Endometrial microvascular endothelial cells (primary cell): ENCODE results near the gene GHRH. TPM values are rescaled to one million over a fixed set of nuclear protein-coding genes. Genes with fewer than 3 reads are reported as not detected.

Experiments used
- in situ Hi-C: cut with HindIII; loops from 2 replicates; pipeline ENCODE4 v1.10.0; 2017; ENCODE audit warnings: low sequenced_read_pairs, low pct_unique_long_range_greater_than_20kb; ENCODE audit errors: inconsistent ontology term
- total RNA-seq: library from RNA; depleted of rRNA; stranded (reverse); fragments of >200 nt; gene quantifications from one replicate; pipeline ENCODE4 v1.2.3, GENCODE V29; 2015; ENCODE audit errors: inconsistent ontology term

Gene GHRH
- total RNA-seq, 1 donor from 2014 or later: not detected

DNA sequence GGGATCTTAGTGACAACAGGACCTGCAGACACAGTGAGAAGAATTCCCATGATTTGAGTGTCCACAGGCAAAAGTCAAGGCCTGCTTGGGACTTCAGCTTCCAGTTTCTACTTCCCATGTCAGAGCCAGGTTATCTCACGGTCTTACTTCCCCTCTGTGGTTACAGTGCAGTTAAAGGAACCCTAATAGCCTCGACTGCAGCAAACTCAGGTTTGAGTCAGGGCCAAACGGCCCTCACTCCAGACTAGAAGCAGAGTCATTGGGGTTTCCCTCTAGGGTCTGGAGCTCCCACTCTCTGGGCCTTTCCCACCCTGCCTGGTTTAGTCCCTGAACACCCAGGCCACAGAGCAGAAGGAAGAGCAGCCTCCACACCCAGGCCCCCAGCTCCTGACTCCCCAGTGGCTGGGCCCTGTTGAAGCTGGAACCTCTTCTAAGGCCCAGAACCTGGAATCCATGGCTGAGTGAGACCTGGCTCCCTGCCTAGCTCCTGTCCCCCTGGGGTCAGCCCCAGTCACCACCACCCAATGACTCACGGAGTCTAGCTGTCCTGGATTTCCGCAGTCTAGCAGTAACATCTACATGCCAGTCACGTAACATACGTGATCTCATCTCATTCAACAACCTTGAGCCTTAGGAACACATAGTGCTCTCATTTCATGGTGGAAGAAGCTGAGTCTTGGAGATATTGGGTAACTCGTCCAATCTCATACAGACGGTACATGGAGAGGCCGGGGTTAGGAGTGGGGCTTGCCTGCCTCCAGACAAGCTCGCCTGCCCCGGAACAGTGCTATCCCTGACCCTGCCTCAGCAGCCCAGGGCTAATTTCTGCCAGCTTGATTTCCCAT is 9.2 kb upstream of the GHRH start:
- in situ Hi-C loops: loop anchor here (25.0 kb wide), 1 partner anchor 242 kb away; the partner anchor contains the start of gene NNAT

DNA sequence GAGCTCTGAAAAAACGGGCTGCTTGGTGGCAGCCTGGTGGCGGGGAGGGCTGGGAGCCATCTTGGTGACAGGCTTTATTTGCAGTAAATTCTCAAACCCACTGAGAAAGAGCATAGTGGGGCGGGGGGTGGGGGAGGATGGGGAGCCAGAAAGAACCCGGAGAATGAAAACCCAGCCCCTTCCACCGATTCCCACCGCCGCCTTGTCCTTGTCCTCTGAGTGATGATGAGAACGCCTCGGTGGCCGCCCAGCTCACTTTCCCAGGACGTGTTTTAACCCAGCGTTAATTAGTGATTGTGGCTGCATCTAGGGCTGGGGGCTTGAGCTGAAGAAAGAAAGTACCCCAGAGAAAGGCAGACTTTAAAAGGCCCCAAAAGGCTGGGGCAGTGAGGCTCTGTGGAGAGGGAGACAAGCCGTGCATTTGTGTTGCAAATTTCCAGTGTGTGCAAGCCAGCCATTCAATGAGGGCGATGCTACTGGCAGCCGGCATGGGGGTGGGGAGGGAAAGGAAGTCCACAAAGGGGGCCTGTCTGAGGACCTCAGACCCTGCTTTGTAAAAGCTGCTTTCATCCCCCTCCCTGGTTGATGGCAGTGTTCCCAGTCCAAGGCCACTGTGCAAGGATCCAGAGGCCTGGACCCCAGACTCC is 6.2 kb upstream of the GHRH start:
- in situ Hi-C loops: loop anchor here (25.0 kb wide), 1 partner anchor 245 kb away; the partner anchor contains the start of gene NNAT

DNA sequence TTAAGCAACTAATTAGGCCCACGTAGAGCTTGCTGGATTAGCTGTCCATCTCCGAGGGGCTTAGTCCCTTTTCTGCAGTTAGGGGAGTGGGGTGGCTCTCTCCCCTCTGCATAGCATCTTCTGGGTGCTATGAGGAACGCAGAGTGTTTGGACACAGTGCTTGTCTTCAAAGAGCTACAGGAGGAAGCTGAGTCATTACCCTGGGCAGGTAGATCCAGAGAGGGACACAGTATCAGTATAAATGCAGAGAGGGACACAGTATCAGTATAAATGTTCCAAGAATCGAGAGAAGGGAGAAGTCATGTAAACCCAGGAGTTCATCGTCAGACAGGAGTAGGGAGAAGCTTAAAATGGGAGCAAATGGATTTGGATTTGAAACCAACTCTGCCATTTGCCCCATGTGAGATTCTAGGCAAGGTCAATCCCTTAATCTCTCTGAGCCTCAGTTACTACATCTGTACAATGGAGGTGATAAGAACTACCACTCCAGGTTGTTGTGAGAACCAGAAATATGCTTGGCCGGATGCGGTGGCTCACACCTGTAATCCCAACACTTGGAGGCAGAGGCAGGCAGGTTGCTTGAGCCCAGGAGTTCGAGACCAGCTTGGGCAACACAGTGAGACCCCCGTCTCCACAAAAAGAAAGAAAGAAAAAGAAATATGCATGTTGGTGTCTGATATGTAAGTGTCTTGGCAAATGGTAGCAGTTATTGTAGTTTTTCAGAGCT is 5.5 kb upstream of the GHRH start:
- in situ Hi-C loops: loop anchor here (25.0 kb wide), 1 partner anchor 245 kb away; the partner anchor contains the start of gene NNAT

DNA sequence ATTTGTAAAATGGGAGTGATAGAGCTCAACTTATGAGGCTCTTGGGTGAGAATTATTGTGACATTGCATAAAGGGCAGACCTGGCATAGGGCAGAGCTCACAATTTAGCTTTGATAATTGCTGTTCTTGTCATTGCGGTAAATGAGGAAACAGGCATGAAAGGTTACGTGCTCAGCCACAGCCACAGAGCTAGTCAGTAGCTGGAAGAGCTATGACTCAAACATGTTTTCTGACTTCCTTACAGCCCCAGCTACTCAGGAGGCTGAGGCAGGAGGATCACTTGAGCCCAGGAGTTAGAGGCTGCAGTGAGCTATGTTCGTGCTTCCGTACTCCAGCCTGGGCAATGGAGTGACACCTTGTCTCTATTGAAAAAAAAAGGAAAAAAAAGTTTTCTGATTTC is 3.5 kb upstream of the GHRH start:
- in situ Hi-C loops: loop anchor here (25.0 kb wide), 1 partner anchor 247 kb away; the partner anchor contains the start of gene NNAT

DNA sequence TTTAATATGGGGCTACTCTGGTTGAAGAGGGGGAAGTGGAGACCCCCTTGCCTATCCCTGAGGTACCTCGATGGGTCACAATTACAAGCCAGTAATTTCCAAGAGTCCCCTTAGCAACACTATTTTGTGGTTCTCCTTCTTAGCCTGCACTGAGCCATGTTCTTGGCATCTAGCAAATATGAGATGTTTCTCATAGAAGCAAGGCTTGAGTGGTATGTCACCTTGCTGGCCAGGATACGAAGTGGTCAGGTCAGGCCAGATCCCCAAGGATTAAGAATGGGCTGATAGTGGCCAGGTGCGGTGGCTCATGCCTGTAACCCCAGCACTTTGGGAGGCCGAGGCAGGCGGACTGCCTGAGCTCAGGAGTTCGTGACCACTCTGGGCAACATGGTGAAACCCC is 2.1 kb upstream of the GHRH start:
- in situ Hi-C loops: loop anchor here (25.0 kb wide), 1 partner anchor 249 kb away; the partner anchor contains the start of gene NNAT

- in situ Hi-C loops: loop anchor here (25.0 kb wide), 1 partner anchor 250 kb away; the partner anchor contains the start of gene NNAT
These were observed 891 bp upstream of the GHRH start for GRCh38 chr20:37262505-37262904.

- in situ Hi-C loops: loop anchor here (25.0 kb wide), 1 partner anchor 251 kb away; the partner anchor contains the start of gene NNAT
These were observed 691 bp downstream of the GHRH start for GRCh38 chr20:37260923-37261322.

DNA sequence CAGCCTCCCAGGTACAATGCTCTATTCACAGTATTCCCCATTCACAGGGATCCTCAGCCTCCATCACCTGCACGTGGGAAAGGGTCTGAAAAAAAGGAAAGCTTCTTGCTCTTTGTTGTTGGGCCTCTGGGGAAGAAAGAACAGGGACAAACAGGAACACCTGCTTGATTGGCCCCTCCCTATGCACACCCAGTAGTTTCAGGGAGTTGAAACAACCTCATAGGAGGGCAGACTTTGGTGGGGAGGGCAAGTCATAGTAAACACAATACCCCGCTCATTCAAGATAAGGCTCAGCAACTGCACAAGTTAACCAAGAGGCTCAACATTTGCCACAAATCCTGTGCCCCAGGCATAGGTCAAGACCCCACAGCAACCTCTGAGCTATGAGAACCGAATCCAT is 1.7 kb downstream of the GHRH start:
- in situ Hi-C loops: loop anchor here (25.0 kb wide), 1 partner anchor 252 kb away; the partner anchor contains the start of gene NNAT

DNA sequence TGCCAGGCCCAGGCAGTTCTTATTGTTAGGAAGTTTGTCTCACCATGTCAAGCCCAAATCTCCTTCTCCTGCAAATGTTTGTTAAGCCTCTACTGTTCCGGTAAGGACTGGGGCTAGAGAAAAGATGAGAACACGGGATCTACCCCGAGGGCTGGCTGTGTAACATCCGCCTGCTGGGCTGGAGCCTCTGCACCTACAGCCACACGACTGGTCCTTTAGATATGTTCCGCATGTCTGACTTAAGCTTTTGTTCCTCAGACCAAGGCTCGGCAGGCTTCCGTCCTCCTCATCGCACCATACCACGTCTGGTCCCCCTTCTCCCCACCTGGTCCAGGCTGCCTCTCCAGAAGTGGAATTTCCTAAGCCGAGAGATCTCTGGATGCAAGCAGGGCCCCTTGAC is 2.6 kb downstream of the GHRH start:
- in situ Hi-C loops: loop anchor here (25.0 kb wide), 1 partner anchor 253 kb away; the partner anchor contains the start of gene NNAT

GRCh38 chr20:37257988-37258387 is 3.6 kb downstream of the GHRH start:
- in situ Hi-C loops: loop anchor here (25.0 kb wide), 1 partner anchor 254 kb away; the partner anchor contains the start of gene NNAT

- in situ Hi-C loops: loop anchor here (25.0 kb wide), 1 partner anchor 255 kb away; the partner anchor contains the start of gene NNAT
These were observed 4.1 kb downstream of the GHRH start for GRCh38 chr20:37257530-37257929.

DNA sequence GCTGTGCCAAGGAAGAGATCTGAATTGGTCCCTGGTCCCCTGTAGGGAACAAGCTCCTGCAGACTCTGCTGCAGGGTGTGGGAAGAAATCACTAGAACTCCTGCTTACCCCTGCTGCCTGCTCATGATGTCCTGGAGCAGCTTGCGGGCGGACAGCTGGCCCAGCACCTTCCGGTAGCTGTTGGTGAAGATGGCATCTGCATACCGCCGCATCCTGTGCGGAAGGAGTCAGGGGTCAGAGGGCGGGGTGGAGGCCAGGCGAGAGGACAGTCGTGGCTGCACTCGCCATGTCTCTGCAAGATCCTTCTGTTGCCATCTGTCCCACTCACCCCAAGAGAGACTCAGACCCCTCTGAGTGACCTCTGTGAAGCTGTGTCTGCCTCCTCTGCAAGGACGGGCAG is 5.3 kb downstream of the GHRH start:
- in situ Hi-C loops: loop anchor here (25.0 kb wide), 1 partner anchor 256 kb away; the partner anchor contains the start of gene NNAT

DNA sequence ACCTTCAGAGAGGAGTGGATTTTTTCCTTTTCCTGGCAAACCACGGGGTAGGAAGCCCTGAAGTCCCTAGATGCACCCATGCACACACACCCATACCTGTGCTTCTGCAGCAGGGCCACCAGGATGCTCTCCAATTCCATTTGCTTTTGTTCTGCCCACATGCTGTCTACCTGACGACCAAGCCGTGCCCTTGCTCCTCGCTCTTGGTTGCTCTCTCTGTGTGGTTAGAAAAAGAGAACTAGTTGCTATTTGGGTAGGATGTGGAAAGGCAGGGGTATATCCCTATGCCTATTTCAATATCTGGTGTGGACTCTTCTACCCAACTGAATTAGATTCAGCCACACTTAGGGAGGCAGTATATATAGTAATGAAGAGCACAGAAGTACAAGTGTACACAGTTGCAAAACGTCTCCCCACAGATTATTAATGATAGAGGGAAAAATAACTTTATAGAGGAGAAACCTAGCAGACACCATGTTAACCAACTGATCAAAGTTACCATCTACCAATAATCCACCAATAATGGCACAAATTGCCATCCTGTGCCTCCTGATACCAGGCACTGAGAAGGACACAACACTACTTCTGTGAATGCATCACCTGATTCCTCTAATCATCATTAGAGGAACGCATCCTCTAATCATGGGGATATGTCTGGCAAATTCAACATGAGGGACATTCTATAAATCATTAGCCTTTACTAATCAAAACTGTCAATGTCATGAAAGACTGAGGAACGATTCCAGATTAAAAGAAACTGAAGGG is 7.3 kb downstream of the GHRH start:
- in situ Hi-C loops: loop anchor here (25.0 kb wide), 1 partner anchor 258 kb away; the partner anchor contains the start of gene NNAT

DNA sequence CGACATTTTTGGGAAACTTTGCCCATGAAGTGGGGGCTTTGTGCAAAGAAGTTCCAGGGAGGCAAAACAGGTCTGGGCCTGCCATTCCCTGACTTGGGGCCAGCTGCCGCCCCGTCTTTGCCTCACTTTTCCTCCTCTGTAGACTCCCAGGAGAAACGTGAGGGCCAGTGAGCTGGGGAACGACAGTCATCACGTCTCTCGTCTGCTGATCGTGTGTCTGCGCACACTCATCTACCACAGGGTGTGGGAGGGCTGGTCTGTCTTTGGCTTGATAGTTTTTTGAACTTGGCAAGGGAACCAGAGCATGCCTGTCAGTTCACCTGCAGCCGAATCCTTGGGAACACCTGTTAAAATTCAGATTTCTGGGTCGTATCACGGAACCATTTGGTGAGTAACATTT is 8.5 kb downstream of the GHRH start:
- in situ Hi-C loops: loop anchor here (25.0 kb wide), 1 partner anchor 259 kb away; the partner anchor contains the start of gene NNAT

DNA sequence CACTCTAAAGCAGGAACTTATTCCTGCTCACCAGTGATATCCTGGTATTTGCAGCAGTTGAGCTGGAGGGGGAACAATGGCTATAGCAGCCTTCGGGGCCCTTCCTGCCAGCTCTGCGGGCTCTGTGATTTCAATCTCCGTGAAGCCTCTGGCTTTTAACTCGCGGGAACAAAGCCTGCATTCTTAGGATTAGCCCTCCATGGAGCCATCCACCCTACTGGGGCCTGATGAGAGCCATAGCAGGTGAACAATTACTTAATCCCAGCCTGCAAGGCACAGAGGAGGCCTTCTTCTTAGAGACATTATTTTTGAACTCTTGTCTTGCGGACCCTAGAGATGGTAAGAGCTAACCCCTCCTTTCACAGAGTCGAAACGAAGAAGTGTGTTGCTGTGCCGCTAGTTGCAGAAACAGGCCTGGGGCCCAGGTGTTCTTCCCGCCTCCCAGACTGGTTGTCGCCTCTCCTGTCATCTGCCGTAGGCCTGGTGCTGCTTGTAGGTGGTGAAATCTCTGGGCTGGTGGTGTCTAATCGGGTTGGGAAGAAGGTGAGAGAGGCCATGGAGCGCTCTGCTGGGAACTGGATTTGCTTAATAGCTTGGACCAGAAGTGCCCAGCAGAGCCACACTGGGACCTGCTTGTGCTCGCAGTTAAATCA is 9.7 kb downstream of the GHRH start:
- in situ Hi-C loops: loop anchor here (25.0 kb wide), 1 partner anchor 260 kb away; the partner anchor contains the start of gene NNAT

DNA sequence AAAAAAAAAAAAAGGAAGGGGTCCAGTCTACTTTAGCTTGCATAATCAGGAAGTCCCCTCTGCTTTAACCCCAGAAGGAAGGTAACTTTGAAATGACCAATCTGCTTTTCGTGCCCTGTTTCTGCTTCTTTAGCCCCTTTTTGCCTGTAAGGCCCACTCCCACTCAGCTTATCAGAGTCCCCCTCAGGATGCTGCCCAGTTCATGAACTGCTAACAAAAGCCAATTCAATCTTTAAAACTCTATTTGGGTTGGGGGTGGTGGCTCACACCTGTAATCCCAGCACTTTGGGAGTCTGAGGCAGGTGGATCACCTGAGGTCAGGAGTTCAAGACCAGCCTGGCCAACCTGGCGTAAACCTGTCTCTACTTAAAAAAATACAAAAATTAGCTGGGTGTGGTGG is 12.3 kb downstream of the GHRH start:
- in situ Hi-C loops: no loop called here

GRCh38 chr20:37247547-37247946 is 14.1 kb downstream of the GHRH start:
- in situ Hi-C loops: no loop called here
